Spleen (tissue), 11 donors: ENCODE measurements around the gene SYNCRIP. TPM values are rescaled to one million over a fixed set of nuclear protein-coding genes. Genes with fewer than 3 reads are reported as not detected.

Experiments used
- DNase-seq: peaks from one replicate; pipeline ENCODE4 v3.0.0-alpha.2; 2020
- H3K27ac ChIP-seq, 8 donors: fragments of 200-600 bp; sonication (generic) in 7 of 8; 1 replicate in 4 of 8; 2 replicates in 4 of 8; pipeline versions ENCODE4 v1.5.0 to v1.8.0; 2016 to 2021; ENCODE audit warnings: inconsistent platforms in 4 of 8, mild to moderate bottlenecking in 4 of 8, moderate library complexity in 1 of 8
- H3K27me3 ChIP-seq, 7 donors: fragments of 200-600 bp; sonication (generic) in 6 of 7; replicated peaks in 1 of 7; 1 replicate in 4 of 7; 2 replicates in 3 of 7; pipeline versions ENCODE4 v1.5.0 to v1.8.0; 2016 to 2021; ENCODE audit warnings: inconsistent platforms in 3 of 7, mild to moderate bottlenecking in 1 of 7
- H3K36me3 ChIP-seq, 6 donors: fragments of 200-600 bp; sonication (generic) in 5 of 6; 1 replicate in 4 of 6; 2 replicates in 2 of 6; pipeline versions ENCODE4 v1.5.0 to v1.8.0; 2016 to 2021; ENCODE audit warnings: inconsistent platforms in 2 of 6
- H3K4me1 ChIP-seq, 6 donors: fragments of 200-600 bp; sonication (generic) in 5 of 6; 1 replicate in 3 of 6; 2 replicates in 3 of 6; pipeline versions ENCODE4 v1.5.0 to v1.8.0; 2016 to 2021; ENCODE audit warnings: inconsistent platforms in 3 of 6
- H3K4me3 ChIP-seq, 8 donors: fragments of 200-600 bp; sonication (generic) in 7 of 8; 1 replicate in 4 of 8; 2 replicates in 4 of 8; pipeline versions ENCODE4 v1.5.0 to v1.8.0; 2016 to 2021; ENCODE audit warnings: inconsistent platforms in 4 of 8, mild to moderate bottlenecking in 4 of 8, moderate library complexity in 2 of 8
- H3K9me3 ChIP-seq, 8 donors: fragments of 200-600 bp; sonication (generic) in 7 of 8; 1 replicate in 4 of 8; 2 replicates in 4 of 8; pipeline versions ENCODE4 v1.5.0 to v1.8.0; 2016 to 2021; ENCODE audit warnings: inconsistent platforms in 4 of 8
- POLR2A ChIP-seq, 3 donors: fragments of 450-650 bp; IDR thresholded peaks; one replicate each; pipeline ENCODE4 v1.5.1; 2017; ENCODE audit warnings: antibody characterized with exemption in 3 of 3, mild to moderate bottlenecking in 1 of 3
- POLR2AphosphoS5 ChIP-seq, 3 donors: sonication (generic); formaldehyde crosslinking; IDR thresholded peaks; one replicate each; pipeline ENCODE4 v1.5.1; 2017; ENCODE audit warnings: antibody characterized with exemption in 3 of 3
- WGBS, 5 donors: extraction: QIAGEN DNeasy Blood & Tissue Kit in 3 of 5; methylation state at CpG; one replicate each; pipeline versions ENCODE4 v1.1.5 to v1.1.7; 2013 to 2018; 5-methylcytosine and 5-hydroxymethylcytosine counted together
- intact Hi-C: fragments of 100-400 bp; cut with DNase I; formaldehyde crosslinking; loops from one replicate; pipeline ENCODE4 v1.15.0; 2023; ENCODE audit warnings: low total_unique reads
- polyA plus RNA-seq, 3 donors: library from polyadenylated mRNA; stranded (reverse); fragments of 200-250 nt; gene quantifications; one replicate each; pipeline ENCODE4 v1.2.1, GENCODE V29; 2013
- total RNA-seq, 7 donors: library from RNA; depleted of rRNA in 3 of 7; stranded (reverse); fragments of >200 nt in 3 of 7; fragmentation: NEBNext Ultra II Directional in 4 of 7; extraction: Animal tissue kit (Norgen Biotek cat#: 25700) in 4 of 7; gene quantifications; one replicate each; pipeline versions ENCODE4 v1.1.0 to v1.2.1, GENCODE V29; 2016 to 2021
- TF ChIP-seq, protein P1 (sequence below), 11 experiments: fragments of 200-600 bp in 7 of 11; fragments of 450-650 bp in 4 of 11; sonication (generic) in 4 of 11; IDR thresholded peaks in 8 of 11; conservative IDR thresholded peaks in 3 of 11; 1 replicate in 7 of 11; 2 replicates in 4 of 11; pipeline versions ENCODE4 v1.4.0 to v1.8.0; 2016 to 2021; ENCODE audit warnings: antibody characterized with exemption in 11 of 11, inconsistent platforms in 4 of 11, mild to moderate bottlenecking in 1 of 11
- donor health status: healthy with polysubstance abuse.
- donor health status: DM: no; HTN: no; CAD: no; lungs with moderate emphysema.
- donor health status: DM: no; HTN: no; CAD: no.
- donor health status: Bipolar disorder and iron deficiency.
- donor health status: healthy.
- donor health status: DM: no; HTN: no; CAD: no.
- donor health status: DM: yes; HTN: yes; CAD: no.

Gene SYNCRIP
- total and polyA plus RNA-seq, 10 donors = 21.2 to 92.1 (median 69.2) TPM

DNA sequence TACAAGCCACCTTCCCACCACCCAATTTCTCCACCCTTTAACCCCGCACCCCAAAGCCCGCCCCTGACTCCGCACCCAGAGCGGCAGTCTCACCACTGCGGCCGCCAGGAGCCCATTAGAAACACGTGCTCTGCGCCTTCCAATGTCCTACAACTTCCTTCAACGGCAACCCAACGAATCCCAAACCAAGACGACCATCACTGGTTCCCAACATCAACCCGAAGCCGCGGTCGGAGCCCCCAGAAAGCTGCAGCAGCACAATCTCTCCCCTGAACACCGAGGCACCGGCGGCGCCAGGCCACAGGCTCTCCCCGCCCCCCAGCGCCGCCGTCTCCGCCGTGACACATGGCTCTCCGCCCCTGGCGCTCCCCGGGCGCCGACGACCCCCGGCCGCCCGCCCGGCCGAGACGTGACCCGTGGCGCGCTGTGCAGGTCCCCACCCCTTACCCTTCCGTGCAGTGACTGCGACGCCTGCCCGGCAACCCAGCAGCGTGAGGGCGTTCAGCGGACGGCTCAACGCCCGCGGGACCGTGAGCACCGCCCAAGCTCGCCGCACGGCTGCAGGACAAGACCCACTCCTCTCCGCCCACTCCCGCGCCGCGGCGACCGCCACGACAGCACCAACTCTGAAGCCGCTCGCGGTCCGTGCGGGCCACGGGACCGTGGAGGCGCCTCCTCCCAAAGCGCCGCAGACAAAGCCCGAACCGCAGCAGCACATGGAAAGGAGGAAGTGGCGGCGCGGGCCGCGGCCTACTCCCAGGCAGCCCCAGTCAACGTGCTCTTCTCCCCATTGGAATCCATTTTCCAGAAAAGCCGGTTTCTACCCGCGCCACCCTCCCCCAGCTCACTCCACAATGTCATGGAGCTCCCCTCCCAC, 551 bp downstream of the SYNCRIP start:
- WGBS, 5 donors = 0 to 2% (median 1%) methylated on average over 36 to 85 of the region's 85 CpGs
- intact Hi-C loops = loop anchor here (2.0 to 10.0 kb wide), 2 partner anchors 37 to 47 kb away; partner anchors contain the start of gene SNX14

DNA sequence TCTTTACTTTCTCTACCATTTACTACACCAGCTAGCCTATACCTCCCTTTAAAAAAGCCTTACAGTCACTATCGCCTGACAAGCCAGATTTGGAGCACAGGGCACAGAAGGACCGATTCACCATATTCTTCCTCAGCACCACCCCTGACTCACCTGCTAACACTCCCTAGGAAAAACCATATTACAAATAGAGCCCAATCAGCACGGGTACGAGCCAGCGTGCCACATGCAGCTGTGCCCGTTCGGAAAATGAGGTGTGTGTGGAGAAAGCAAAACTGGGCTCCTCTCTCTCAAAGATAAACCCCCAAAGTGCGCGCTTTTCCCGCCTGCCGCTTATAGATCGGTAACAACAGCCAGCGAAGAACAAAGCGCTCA, 1.2 kb downstream of the SYNCRIP start:
- intact Hi-C loops = loop anchor here (10.0 kb wide), 1 partner anchor 47 kb away; the partner anchor contains the start of gene SNX14
- peaks cover 35 to 68% (median 58%) of the 10 kb centered on the region in 6 donors for H3K4me1 ChIP-seq
- no peaks in the 10 kb centered on the region for H3K9me3 ChIP-seq
- H3K27ac ChIP-seq = peak overlapping the region; percentile 97 to 99 (median 98)
- 0 to 1% (median 1%) methylated on average over 14 of the region's 14 CpGs for WGBS, 5 donors
- H3K36me3 ChIP-seq = peaks cover 0 to 44% (median 33%) of the 10 kb centered on the region in 6 donors
- TF ChIP-seq, protein P1, sequence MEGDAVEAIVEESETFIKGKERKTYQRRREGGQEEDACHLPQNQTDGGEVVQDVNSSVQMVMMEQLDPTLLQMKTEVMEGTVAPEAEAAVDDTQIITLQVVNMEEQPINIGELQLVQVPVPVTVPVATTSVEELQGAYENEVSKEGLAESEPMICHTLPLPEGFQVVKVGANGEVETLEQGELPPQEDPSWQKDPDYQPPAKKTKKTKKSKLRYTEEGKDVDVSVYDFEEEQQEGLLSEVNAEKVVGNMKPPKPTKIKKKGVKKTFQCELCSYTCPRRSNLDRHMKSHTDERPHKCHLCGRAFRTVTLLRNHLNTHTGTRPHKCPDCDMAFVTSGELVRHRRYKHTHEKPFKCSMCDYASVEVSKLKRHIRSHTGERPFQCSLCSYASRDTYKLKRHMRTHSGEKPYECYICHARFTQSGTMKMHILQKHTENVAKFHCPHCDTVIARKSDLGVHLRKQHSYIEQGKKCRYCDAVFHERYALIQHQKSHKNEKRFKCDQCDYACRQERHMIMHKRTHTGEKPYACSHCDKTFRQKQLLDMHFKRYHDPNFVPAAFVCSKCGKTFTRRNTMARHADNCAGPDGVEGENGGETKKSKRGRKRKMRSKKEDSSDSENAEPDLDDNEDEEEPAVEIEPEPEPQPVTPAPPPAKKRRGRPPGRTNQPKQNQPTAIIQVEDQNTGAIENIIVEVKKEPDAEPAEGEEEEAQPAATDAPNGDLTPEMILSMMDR (IDR thresholded peaks at IDR 0.05 in 8 of 11, conservative IDR thresholded peaks at IDR 0.05 in 3 of 11) = no peak
- no peak for TF ChIP-seq POLR2A (IDR thresholded peaks at IDR 0.05)
- no peak for TF ChIP-seq POLR2AphosphoS5 (IDR thresholded peaks at IDR 0.05)
- no peaks in the 10 kb centered on the region for H3K27me3 ChIP-seq
- DNase-seq = no peak
- H3K4me3 ChIP-seq = peak overlapping the region; percentile 92 to 99 (median 98)

More for the DNA sequence above, 551 bp downstream of the SYNCRIP start:
- Histone ChIP-seq H3K9me3 (no peaks in the 10 kb centered on the region), H3K27me3 (no peaks in the 10 kb centered on the region), H3K27ac (peak overlapping the region; percentile 97 to 99 (median 98)), H3K4me3 (peak overlapping the region; percentile 92 to 99 (median 98)), H3K4me1 (peaks cover 35 to 62% (median 56%) of the 10 kb centered on the region in 6 donors), H3K36me3 (peaks cover 0 to 37% (median 27%) of the 10 kb centered on the region in 6 donors)
- TF ChIP-seq, protein P1 (IDR thresholded peaks at IDR 0.05 in 8 of 11, conservative IDR thresholded peaks at IDR 0.05 in 3 of 11) = peak in 2 of 11 experiments; percentile 13 to 35
- TF ChIP-seq POLR2A (IDR thresholded peaks at IDR 0.05) (peak in 1 of 3 donors; percentile 32), POLR2AphosphoS5 (IDR thresholded peaks at IDR 0.05) (peak in 2 of 3 donors; percentile 35 to 73)
- peak; percentile 95 for DNase-seq

DNA sequence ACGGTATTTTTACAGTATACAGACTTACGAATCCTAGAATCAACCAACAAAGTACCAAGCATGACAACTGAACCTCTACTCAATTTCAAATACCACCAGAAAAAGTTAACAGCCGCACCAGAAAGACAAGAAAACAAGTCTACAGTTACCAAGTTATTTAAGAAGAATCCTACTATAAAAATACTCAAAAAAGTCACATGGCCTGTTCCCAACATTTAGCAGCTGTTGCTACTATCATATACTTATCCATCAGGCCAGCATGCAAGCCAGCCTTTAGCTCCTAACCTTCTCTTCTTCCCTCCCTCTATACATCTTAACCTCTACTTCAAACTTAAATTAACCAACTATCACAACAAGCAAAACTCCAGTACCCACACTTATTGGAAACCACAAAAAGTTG, 1.9 kb downstream of the SYNCRIP start:
- Histone ChIP-seq H3K4me3 (peak overlapping the region in 7 of 8 donors; percentile 92 to 99 (median 98)), H3K27me3 (no peaks in the 10 kb centered on the region), H3K9me3 (no peaks in the 10 kb centered on the region), H3K36me3 (peaks cover 0 to 50% (median 40%) of the 10 kb centered on the region in 6 donors), H3K27ac (peak overlapping the region in 1 of 8 donors; percentile 99), H3K4me1 (peaks cover 35 to 75% (median 60%) of the 10 kb centered on the region in 6 donors)
- DNase-seq = no peak
- TF ChIP-seq POLR2A (IDR thresholded peaks at IDR 0.05) (no peak), POLR2AphosphoS5 (IDR thresholded peaks at IDR 0.05) (no peak)
- TF ChIP-seq, protein P1 (IDR thresholded peaks at IDR 0.05 in 8 of 11, conservative IDR thresholded peaks at IDR 0.05 in 3 of 11) = no peak
- intact Hi-C loops = loop anchor here (10.0 kb wide), 1 partner anchor 46 kb away; the partner anchor contains the start of gene SNX14
- 40 to 54% (median 45%) methylated on average over 3 of the region's 3 CpGs for WGBS, 5 donors

DNA sequence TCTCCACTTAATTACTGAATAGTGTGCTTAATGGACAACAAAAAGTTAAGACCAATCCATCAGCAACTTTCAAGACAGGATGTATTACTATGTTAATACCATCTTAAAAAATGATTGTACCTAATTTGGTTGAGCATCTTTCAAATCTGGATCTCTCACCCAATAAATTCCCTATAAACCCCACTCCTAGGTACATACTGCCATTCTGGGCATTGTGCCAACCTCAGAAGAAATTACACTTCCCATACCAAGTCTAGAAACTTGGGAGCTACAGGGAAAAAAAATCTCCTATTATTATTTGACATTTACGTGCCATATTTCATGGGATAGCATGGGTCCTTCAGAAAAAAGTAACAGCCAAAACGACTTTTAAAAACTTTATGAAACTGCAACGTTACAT, 5.1 kb downstream of the SYNCRIP start:
- Histone ChIP-seq H3K36me3 (peaks cover 0 to 83% (median 71%) of the 10 kb centered on the region in 6 donors), H3K4me3 (no peak overlapping the region), H3K27me3 (no peaks in the 10 kb centered on the region), H3K9me3 (no peaks in the 10 kb centered on the region), H3K4me1 (peaks cover 29 to 90% (median 48%) of the 10 kb centered on the region in 6 donors), H3K27ac (no peak overlapping the region)
- WGBS, 5 donors = 37 to 89% (median 65%) methylated on average over 3 of the region's 3 CpGs
- TF ChIP-seq, protein P1 (IDR thresholded peaks at IDR 0.05 in 8 of 11, conservative IDR thresholded peaks at IDR 0.05 in 3 of 11) = no peak
- TF ChIP-seq POLR2AphosphoS5 (IDR thresholded peaks at IDR 0.05) = no peak
- no peak for TF ChIP-seq POLR2A (IDR thresholded peaks at IDR 0.05)
- intact Hi-C loops = no loop called here
- DNase-seq = no peak
